ENCODE data around the gene SLC24A4. TPM values are rescaled to one million over a fixed set of nuclear protein-coding genes. Genes with fewer than 3 reads are reported as not detected.

The SLC24A4 gene
- total RNA-seq, 6 donors from 2014 or later = 0.49 to 5.7 (median 2.0) TPM

DNA sequence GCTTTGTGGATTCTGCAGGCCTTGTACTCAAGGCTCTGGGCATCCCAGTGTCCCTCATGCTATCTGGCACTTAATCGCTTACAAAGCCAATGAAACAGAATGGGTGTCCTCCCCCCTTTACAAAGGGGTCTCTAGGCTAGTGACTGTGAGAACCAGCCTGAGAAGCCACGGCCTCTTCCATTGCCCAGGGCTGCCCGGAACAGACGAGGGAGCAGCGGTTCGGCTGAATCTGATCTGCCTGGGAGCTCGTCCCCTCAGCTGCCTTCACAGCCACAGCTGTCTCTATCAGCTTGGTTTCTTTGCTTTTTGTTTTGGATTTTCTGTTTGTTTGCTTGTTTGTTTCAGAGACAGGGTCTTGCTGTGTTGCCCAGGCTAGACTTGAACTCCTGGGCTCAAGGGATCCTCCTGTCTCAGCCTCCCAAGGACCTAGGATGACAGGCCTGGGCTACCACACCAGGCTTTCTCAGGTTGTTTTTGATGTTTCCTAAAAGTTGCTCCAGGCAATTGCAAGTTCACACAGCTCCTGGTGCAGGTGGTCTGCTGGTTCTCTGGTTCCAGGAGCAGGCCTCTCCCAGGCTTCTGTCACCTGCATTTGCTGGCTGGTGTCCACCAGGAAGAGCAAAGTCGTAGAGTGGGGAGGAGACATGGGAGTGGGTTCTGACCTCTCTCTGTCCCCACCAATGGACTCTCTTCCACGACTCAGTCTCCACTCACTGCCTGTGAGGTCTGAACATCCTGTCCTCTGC, 179.7 kb downstream of the SLC24A4 start:
- H3K9me3 ChIP-seq = no peaks in the 10 kb centered on the region
- H3K4me3 ChIP-seq = no peak overlapping the region
- no peak for TF ChIP-seq POLR2A (IDR thresholded peaks at IDR 0.05)
- no peak for TF ChIP-seq POLR2AphosphoS5 (IDR thresholded peaks at IDR 0.05)
- TF ChIP-seq EP300 (IDR thresholded peaks at IDR 0.05) = no peak
- TF ChIP-seq, protein P1, sequence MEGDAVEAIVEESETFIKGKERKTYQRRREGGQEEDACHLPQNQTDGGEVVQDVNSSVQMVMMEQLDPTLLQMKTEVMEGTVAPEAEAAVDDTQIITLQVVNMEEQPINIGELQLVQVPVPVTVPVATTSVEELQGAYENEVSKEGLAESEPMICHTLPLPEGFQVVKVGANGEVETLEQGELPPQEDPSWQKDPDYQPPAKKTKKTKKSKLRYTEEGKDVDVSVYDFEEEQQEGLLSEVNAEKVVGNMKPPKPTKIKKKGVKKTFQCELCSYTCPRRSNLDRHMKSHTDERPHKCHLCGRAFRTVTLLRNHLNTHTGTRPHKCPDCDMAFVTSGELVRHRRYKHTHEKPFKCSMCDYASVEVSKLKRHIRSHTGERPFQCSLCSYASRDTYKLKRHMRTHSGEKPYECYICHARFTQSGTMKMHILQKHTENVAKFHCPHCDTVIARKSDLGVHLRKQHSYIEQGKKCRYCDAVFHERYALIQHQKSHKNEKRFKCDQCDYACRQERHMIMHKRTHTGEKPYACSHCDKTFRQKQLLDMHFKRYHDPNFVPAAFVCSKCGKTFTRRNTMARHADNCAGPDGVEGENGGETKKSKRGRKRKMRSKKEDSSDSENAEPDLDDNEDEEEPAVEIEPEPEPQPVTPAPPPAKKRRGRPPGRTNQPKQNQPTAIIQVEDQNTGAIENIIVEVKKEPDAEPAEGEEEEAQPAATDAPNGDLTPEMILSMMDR (IDR thresholded peaks at IDR 0.05) = no peak
- WGBS, 2 donors = 90 to 92% methylated on average over 9 of the region's 9 CpGs
- peak in 1 of 2 donors; percentile 8 for DNase-seq
- no peak for ATAC-seq (ENCODE audit: low FRiP score in 2 of 2)
- H3K4me1 ChIP-seq = peaks cover 8 to 26% (median 13%) of the 10 kb centered on the region in 4 donors
- no peaks in the 10 kb centered on the region for H3K27me3 ChIP-seq
- H3K36me3 ChIP-seq = no peaks in the 10 kb centered on the region
- H3K27ac ChIP-seq = no peak overlapping the region

- peaks cover 8 to 26% (median 13%) of the 10 kb centered on the region in 4 donors for H3K4me1 ChIP-seq
- H3K4me3 ChIP-seq = no peak overlapping the region
- H3K36me3 ChIP-seq = no peaks in the 10 kb centered on the region
- no peak overlapping the region for H3K27ac ChIP-seq
- WGBS, 2 donors = 67 to 71% methylated on average over 4 of the region's 4 CpGs
- no peaks in the 10 kb centered on the region for H3K27me3 ChIP-seq
- H3K9me3 ChIP-seq = no peaks in the 10 kb centered on the region
- DNase-seq = peak in 1 of 2 donors; percentile 20
- peak in 1 of 2 donors; percentile 49 for ATAC-seq (ENCODE audit: low FRiP score in 2 of 2)
- TF ChIP-seq POLR2A (IDR thresholded peaks at IDR 0.05) (no peak), EP300 (IDR thresholded peaks at IDR 0.05) (no peak), POLR2AphosphoS5 (IDR thresholded peaks at IDR 0.05) (no peak)
Observed at GRCh38 chr14:92503756-92504491, 181.0 kb downstream of the SLC24A4 start.

- WGBS, 2 donors = 91 to 92% methylated on average over 5 of the region's 5 CpGs
- no peaks in the 10 kb centered on the region for H3K36me3 ChIP-seq
- DNase-seq (no peak), ATAC-seq (ENCODE audit: low FRiP score in 2 of 2) (no peak)
- no peak overlapping the region for H3K27ac ChIP-seq
- no peaks in the 10 kb centered on the region for H3K9me3 ChIP-seq
- no peaks in the 10 kb centered on the region for H3K27me3 ChIP-seq
- H3K4me1 ChIP-seq = peaks cover 8 to 26% (median 13%) of the 10 kb centered on the region in 4 donors
- TF ChIP-seq, protein P1 (IDR thresholded peaks at IDR 0.05) = no peak
- TF ChIP-seq EP300 (IDR thresholded peaks at IDR 0.05) (no peak), POLR2A (IDR thresholded peaks at IDR 0.05) (no peak), POLR2AphosphoS5 (IDR thresholded peaks at IDR 0.05) (no peak)
- no peak overlapping the region for H3K4me3 ChIP-seq
Observed at GRCh38 chr14:92505826-92506225, 182.9 kb downstream of the SLC24A4 start.

DNA sequence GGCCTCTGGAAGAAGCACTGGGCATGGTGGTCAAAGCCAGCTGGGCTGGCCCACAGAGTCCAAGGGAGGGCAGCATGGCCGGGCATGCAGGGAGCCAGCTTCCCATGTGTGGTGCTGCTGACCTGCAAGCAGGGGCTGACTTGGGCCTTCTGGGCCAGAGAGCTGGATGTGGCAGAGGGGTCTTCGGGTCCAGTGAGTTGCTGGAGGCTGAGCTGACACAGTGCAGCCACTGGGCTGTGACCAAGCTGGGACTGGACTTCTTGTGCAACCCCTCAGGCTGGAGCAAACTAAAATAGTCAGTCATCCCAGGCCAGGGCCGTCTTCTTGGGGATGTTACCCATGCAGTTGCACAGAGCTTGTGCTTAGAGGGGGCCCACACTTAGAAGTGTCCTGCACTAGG, 183.3 kb downstream of the SLC24A4 start:
- no peaks in the 10 kb centered on the region for H3K9me3 ChIP-seq
- no peak for DNase-seq
- no peaks in the 10 kb centered on the region for H3K36me3 ChIP-seq
- no peak for ATAC-seq (ENCODE audit: low FRiP score in 2 of 2)
- no peak overlapping the region for H3K27ac ChIP-seq
- H3K4me3 ChIP-seq = no peak overlapping the region
- TF ChIP-seq EP300 (IDR thresholded peaks at IDR 0.05) = no peak
- TF ChIP-seq, protein P1 (IDR thresholded peaks at IDR 0.05) = no peak
- TF ChIP-seq POLR2AphosphoS5 (IDR thresholded peaks at IDR 0.05) = no peak
- TF ChIP-seq POLR2A (IDR thresholded peaks at IDR 0.05) = no peak
- H3K4me1 ChIP-seq = peaks cover 11 to 28% (median 16%) of the 10 kb centered on the region in 4 donors
- no peaks in the 10 kb centered on the region for H3K27me3 ChIP-seq
- 75 to 91% methylated on average over 2 to 3 of the region's 3 CpGs for WGBS, 2 donors

DNA sequence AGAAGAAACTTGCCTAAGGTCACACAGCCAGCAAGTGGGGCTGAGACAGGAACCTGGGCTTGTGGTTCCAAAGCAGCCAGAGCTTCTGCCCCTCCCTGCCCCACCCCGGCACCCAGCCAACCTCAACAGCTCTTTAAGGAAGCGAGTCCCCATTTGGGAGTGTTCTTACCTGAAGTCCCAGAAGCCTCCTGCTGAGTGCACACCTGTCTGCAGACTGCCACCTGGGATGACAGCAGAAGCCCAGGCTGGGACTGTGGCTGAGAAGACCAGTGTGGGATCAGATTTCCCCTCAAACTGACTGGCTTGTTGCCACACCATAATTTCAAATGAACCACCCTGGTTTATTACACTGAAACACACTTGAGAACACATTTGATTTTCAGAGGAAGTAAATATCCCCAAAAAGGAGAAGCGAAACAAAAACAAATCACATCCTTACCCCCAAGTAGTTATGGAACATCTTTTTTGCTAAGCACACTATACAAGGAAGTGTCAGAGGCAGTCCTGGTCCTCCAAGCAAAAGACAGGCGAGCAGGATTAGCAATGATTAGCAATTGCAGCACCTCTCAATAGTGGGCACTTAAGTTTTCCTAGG, 184.3 kb downstream of the SLC24A4 start:
- Histone ChIP-seq H3K9me3 (no peaks in the 10 kb centered on the region), H3K27me3 (no peaks in the 10 kb centered on the region), H3K27ac (peak overlapping the region in 3 of 4 donors; percentile 15 to 52 (median 49)), H3K4me3 (no peak overlapping the region), H3K36me3 (no peaks in the 10 kb centered on the region), H3K4me1 (peaks cover 20 to 31% (median 22%) of the 10 kb centered on the region in 4 donors)
- WGBS, 2 donors = 51 to 65% methylated on average over 4 of the region's 4 CpGs
- TF ChIP-seq POLR2A (IDR thresholded peaks at IDR 0.05) (no peak), POLR2AphosphoS5 (IDR thresholded peaks at IDR 0.05) (no peak), EP300 (IDR thresholded peaks at IDR 0.05) (no peak)
- TF ChIP-seq, protein P1 (IDR thresholded peaks at IDR 0.05) = no peak
- DNase-seq = peak in 1 of 2 donors; percentile 83
- ATAC-seq (ENCODE audit: low FRiP score in 2 of 2) = peak; percentile 58 to 69

Data from upper lobe of left lung (tissue), 6 donors.